A204.1 (cell line): ENCODE results near the gene NCLN.
"Not testable (repeated sequence)": the region's sequence is repeated elsewhere in the genome, so short reads cannot be mapped to it uniquely, and the experiment has no call there.

Experiments
- FAIRE-seq: peaks from 2 replicates; lab custom pipeline; 2012; peaks lifted over from hg19 to GRCh38; lab: Jason Lieb, UNC

Gene NCLN

GRCh38 chr19:3198901-3199700, 13.4 kb downstream of the NCLN start:
- no peak for FAIRE-seq

DNA sequence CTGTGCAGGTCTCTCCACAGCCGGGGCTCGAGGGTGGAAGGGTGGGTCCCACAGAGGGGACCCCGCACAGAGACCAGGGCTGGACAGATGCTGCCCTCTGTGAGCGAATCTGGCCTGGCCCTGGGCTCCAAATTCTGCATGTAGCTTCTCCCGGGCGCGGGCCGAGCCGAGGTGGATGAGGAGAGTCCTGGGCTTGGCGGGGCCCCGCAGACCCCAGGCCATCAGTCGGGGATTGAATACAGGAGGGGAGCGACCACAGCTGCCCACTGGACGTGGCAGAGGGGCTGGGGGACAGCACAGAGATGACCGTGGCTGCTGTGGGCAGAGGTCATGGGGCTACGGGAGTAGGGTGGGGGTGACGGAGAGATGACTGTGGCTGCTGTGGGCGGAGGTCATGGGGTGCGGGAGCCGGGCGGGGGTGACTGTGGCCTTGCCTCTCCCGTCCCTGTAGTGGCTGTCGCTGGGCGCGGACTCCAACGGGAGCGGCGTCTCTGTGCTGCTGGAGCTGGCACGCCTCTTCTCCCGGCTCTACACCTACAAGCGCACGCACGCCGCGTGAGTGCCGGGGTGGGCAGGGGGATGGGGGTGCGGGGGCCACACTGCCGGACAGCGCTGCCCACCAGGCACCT, 15.5 kb downstream of the NCLN start:
- FAIRE-seq: no peak

GRCh38 chr19:3201911-3202310, 16.2 kb downstream of the NCLN start:
- FAIRE-seq: no peak

DNA sequence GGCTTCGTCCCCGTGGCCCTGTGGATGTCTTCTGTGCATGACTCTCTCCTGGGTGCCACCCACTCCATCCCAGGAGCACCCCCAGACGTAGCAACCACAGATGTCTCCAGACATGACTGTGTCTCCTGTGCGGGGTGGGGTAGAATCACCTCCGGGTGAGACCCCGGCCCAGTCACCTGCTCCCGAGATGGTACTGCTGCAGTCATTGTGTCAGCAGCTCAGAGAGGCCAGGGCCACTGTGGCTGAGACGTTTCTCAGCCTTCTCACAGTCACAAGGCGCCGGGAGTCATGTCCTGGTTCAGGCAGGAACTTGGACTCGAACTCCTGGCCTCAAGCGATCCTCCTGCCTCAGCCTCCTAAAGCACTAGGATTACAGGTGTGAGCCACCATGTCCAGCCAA, 16.6 kb downstream of the NCLN start:
- no peak for FAIRE-seq

GRCh38 chr19:3202895-3203294, 17.2 kb downstream of the NCLN start:
- FAIRE-seq: not testable (repeated sequence)

GRCh38 chr19:3203805-3204645, 18.3 kb downstream of the NCLN start:
- FAIRE-seq: no peak

- FAIRE-seq: no peak
Measured at GRCh38 chr19:3204646-3205275, 19.0 kb downstream of the NCLN start.

DNA sequence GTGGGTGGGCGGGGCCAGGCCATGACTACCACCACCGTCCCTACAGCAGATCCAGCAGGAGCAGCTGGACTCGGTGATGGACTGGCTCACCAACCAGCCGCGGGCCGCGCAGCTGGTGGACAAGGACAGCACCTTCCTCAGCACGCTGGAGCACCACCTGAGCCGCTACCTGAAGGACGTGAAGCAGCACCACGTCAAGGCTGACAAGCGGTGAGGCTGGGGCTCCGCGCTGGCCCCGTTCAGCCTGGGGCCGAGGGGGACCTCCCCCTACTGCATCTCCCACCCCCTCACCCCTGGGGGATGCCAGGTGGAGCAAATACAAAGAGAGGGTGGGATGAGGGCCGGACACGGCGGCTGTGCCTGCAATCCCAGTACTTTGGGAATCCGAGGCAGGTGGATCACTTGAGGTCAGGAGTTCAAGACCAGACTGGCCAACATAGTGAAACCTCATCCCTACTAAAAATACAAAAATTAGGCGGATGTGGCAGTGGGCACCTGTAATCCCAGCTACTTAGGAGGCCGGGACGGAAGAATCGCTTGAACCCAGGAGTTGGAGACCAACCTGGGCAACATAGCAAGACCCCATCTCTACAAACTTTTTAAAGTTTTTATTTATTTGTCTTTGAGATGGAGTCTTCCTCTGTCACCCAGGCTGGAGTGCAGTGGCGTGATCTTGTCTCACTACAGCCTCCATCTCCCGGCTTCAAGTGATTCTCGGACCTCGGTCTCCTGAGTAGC, 20.7 kb downstream of the NCLN start:
- FAIRE-seq: no peak

GRCh38 chr19:3207461-3208242, 21.9 kb downstream of the NCLN start:
- no peak for FAIRE-seq

GRCh38 chr19:3208317-3209207, 22.8 kb downstream of the NCLN start:
- no peak for FAIRE-seq

DNA sequence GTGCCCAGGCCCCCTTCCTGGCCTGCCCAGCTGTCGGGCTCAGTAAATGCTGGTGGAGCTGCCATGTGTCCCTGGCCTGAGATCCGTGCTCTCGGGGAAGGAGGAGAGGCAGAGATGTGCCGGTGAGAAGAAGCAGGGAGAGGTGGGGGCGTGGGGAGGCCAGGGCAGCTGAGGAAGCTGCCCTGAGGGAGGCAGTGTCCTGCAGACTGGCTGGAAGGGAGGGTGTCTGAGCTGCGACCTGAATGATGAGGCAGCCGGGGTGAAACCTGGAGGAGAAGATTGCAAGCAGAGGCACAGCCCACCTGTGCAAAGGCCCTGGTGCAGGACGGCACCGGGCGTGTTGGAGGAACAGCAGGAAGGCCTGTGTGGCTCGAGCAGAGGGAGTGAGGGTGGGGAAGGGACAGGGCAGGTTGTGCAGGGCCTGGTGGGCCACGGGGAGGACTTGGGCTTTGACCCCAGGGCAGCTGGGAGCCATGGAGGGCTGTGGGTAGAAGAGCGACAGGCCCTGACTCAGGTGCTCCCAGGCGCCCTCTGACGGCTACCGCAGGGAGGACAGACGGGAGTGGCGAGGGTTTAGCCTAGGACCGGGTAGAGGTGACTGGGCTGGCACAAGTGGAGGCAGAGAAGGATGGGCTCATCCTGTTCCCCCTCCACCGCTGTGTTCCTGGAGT, 24.8 kb downstream of the NCLN start:
- no peak for FAIRE-seq

GRCh38 chr19:3211191-3211590, 25.5 kb downstream of the NCLN start:
- no peak for FAIRE-seq

GRCh38 chr19:3213159-3213558, 27.4 kb downstream of the NCLN start:
- no peak for FAIRE-seq

GRCh38 chr19:3216874-3217273, 31.1 kb downstream of the NCLN start:
- no peak for FAIRE-seq

- FAIRE-seq: no peak
Measured at GRCh38 chr19:3220576-3220975, 34.8 kb downstream of the NCLN start.

- not testable (repeated sequence) for FAIRE-seq
Measured at GRCh38 chr19:3221576-3221975, 35.8 kb downstream of the NCLN start.

GRCh38 chr19:3222709-3223108, 37.0 kb downstream of the NCLN start:
- FAIRE-seq: no peak

- no peak for FAIRE-seq
Measured at GRCh38 chr19:3224346-3225168, 38.8 kb downstream of the NCLN start, which contains the start of gene CELF5. CELF5 (plus strand) TSS chr19:3224661; CDS start chr19:3224740, 79 bp downstream.

DNA sequence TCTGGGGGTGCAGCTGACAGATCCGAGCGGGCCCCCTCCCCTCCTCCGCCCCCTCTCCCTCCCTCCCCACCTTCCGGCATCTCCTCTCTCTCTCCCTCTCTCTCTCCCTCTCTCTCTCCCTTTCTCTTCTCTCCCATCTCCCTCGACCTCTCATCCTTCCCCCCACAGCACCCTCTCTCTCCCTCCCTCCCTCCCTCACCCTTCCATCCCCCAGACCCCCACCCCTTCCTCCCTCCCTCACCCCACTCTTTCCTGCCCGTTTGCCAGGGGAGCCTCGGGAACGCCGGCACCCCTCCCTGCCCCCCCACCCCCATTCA, 39.4 kb downstream of the NCLN start:
- no peak for FAIRE-seq
